WTC11 (cell line): ENCODE data around the gene NGLY1. TPM values are rescaled to one million over a fixed set of nuclear protein-coding genes. Genes with fewer than 3 reads are reported as not detected.
A peak's percentile ranks its signal among the peaks of the same experiment; 100 is the strongest.

ENCODE experiments used
- ATAC-seq: fragments of 200-7000 bp; cut with Tn5 transposase; 2 replicates; pipeline ENCODE4 v1.10.0; 2021; ENCODE audit warnings: mild to moderate bottlenecking, moderate library complexity
- CTCF ChIA-PET: fragments of 300-600 bp; sonication (Branson Sonifier 250); formaldehyde crosslinking; loops from one replicate; lab custom pipeline; 2021; ENCODE audit warnings: antibody characterized with exemption; lab: Charles Lee
- POLR2A ChIA-PET: fragments of 350-600 bp; sonication (Branson Sonifier 250); formaldehyde crosslinking; loops from one replicate; lab custom pipeline; 2021; ENCODE audit warnings: antibody characterized with exemption; lab: Charles Lee
- DNase-seq: peaks from one replicate; pipeline ENCODE4 v3.0.0; 2021; ENCODE audit warnings: low spot score
- H3K27ac Mint-ChIP-seq: 2 replicates; pipeline ENCODE4 v1.8.0; 2021; ENCODE audit warnings: mixed read lengths
- H3K27me3 Mint-ChIP-seq: 2 replicates; pipeline ENCODE4 v1.8.0; 2021; ENCODE audit warnings: low read depth, mild to moderate bottlenecking, moderate library complexity, mixed read lengths
- H3K36me3 Mint-ChIP-seq: 2 replicates; pipeline ENCODE4 v1.8.0; 2021; ENCODE audit warnings: mixed read lengths
- H3K4me1 Mint-ChIP-seq: 2 replicates; pipeline ENCODE4 v1.8.0; 2022; ENCODE audit warnings: mixed read lengths
- H3K4me3 Mint-ChIP-seq: 2 replicates; pipeline ENCODE4 v1.8.0; 2021; ENCODE audit warnings: mild to moderate bottlenecking, moderate library complexity, mixed read lengths
- H3K9me3 Mint-ChIP-seq: 2 replicates; pipeline ENCODE4 v1.8.0; 2021; ENCODE audit warnings: mixed read lengths
- CREB1 ChIP-seq: sonication (generic); formaldehyde crosslinking; IDR thresholded peaks from 2 replicates; pipeline ENCODE4 v1.8.0; 2023; ENCODE audit warnings: mild to moderate bottlenecking, missing genetic modification reagents
- ETV6 ChIP-seq: sonication (generic); formaldehyde crosslinking; IDR thresholded peaks from 2 replicates; pipeline ENCODE4 v1.8.1; 2022; ENCODE audit warnings: mild to moderate bottlenecking, missing genetic modification reagents
- FOXK1 ChIP-seq: sonication (generic); formaldehyde crosslinking; IDR thresholded peaks from 2 replicates; pipeline ENCODE4 v1.8.0; 2022; ENCODE audit warnings: mild to moderate bottlenecking, moderate library complexity, missing genetic modification reagents
- FOXP1 ChIP-seq: sonication (generic); formaldehyde crosslinking; IDR thresholded peaks from 2 replicates; pipeline ENCODE4 v1.8.0; 2022; ENCODE audit warnings: missing genetic modification reagents, mild to moderate bottlenecking, moderate library complexity, borderline replicate concordance
- GRHL2 ChIP-seq: fragments of 250-450 bp; sonication (Bioruptor Pico); IDR thresholded peaks from 2 replicates; pipeline ENCODE4 v1.8.0; 2022; ENCODE audit warnings: mild to moderate bottlenecking, moderate library complexity; ENCODE audit not compliant: insufficient replicate concordance, severe bottlenecking
- NFYB ChIP-seq: sonication (generic); formaldehyde crosslinking; conservative IDR thresholded peaks from 2 replicates; pipeline ENCODE4 v1.8.0; 2022; ENCODE audit warnings: low read depth, missing genetic modification reagents
- SMAD3 ChIP-seq: sonication (generic); formaldehyde crosslinking; IDR thresholded peaks from 2 replicates; pipeline ENCODE4 v1.8.0; 2022; ENCODE audit warnings: missing genetic modification reagents, mild to moderate bottlenecking, borderline replicate concordance
- TEAD4 ChIP-seq: sonication (generic); formaldehyde crosslinking; IDR thresholded peaks from 2 replicates; pipeline ENCODE4 v1.8.0; 2022; ENCODE audit warnings: mild to moderate bottlenecking, missing genetic modification reagents
- ZBTB21 ChIP-seq: sonication (generic); formaldehyde crosslinking; IDR thresholded peaks from 2 replicates; pipeline ENCODE4 v1.8.1; 2023; ENCODE audit warnings: mild to moderate bottlenecking, missing genetic modification reagents, borderline replicate concordance
- ZNF263 ChIP-seq: sonication (generic); formaldehyde crosslinking; IDR thresholded peaks from 2 replicates; pipeline ENCODE4 v1.8.1; 2022; ENCODE audit warnings: low read depth, mild to moderate bottlenecking, moderate library complexity, missing genetic modification reagents
- total RNA-seq: library from RNA; stranded (reverse); gene quantifications from 3 replicates; pipeline ENCODE4 v1.2.3, GENCODE V29; 2021
- TF ChIP-seq, protein P1 (sequence below): fragments of 250-450 bp; sonication (Bioruptor Pico); IDR thresholded peaks from 2 replicates; pipeline ENCODE4 v1.9.0; 2021; ENCODE audit warnings: mild to moderate bottlenecking, borderline replicate concordance
- TF ChIP-seq, protein P2 (sequence below): sonication (generic); formaldehyde crosslinking; IDR thresholded peaks from 2 replicates; pipeline ENCODE4 v1.8.1; 2022; ENCODE audit warnings: low read depth, missing genetic modification reagents, borderline replicate concordance
- TF ChIP-seq, protein P3 (sequence below): fragments of 250-450 bp; sonication (Bioruptor Pico); IDR thresholded peaks from 2 replicates; pipeline ENCODE4 v1.8.0; 2021; ENCODE audit warnings: mild to moderate bottlenecking
- TF ChIP-seq, protein P4 (sequence below): sonication (generic); formaldehyde crosslinking; IDR thresholded peaks from 2 replicates; pipeline ENCODE4 v1.8.0; 2022; ENCODE audit warnings: mild to moderate bottlenecking, missing genetic modification reagents
- TF ChIP-seq, protein P5 (sequence below): sonication (generic); formaldehyde crosslinking; IDR thresholded peaks from 2 replicates; pipeline ENCODE4 v1.8.1; 2023; ENCODE audit warnings: mild to moderate bottlenecking, missing genetic modification reagents

NGLY1 gene
- total RNA-seq, 1 experiment from 2014 or later: 20.6 TPM

DNA sequence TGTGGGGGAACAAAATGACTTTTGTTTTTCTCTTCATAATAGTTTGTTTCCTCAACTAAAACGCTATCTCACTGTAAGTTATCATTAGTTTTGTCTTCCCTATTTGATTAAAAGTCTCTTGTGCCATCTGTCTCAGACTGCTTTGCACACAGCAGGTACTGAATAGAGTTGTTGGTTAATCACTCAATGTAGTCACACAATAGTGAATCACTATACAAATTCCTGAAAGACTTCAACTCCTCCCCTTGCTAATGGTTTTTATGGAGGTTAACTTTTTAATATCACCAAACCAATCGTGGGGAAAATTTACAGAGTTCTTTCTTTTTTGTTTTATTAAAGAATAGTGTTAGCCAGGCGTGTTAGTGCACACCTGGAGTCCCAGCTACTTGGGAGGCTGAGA lies 2.6 kb upstream of the NGLY1 start (continued):
- TF ChIP-seq, protein P1, sequence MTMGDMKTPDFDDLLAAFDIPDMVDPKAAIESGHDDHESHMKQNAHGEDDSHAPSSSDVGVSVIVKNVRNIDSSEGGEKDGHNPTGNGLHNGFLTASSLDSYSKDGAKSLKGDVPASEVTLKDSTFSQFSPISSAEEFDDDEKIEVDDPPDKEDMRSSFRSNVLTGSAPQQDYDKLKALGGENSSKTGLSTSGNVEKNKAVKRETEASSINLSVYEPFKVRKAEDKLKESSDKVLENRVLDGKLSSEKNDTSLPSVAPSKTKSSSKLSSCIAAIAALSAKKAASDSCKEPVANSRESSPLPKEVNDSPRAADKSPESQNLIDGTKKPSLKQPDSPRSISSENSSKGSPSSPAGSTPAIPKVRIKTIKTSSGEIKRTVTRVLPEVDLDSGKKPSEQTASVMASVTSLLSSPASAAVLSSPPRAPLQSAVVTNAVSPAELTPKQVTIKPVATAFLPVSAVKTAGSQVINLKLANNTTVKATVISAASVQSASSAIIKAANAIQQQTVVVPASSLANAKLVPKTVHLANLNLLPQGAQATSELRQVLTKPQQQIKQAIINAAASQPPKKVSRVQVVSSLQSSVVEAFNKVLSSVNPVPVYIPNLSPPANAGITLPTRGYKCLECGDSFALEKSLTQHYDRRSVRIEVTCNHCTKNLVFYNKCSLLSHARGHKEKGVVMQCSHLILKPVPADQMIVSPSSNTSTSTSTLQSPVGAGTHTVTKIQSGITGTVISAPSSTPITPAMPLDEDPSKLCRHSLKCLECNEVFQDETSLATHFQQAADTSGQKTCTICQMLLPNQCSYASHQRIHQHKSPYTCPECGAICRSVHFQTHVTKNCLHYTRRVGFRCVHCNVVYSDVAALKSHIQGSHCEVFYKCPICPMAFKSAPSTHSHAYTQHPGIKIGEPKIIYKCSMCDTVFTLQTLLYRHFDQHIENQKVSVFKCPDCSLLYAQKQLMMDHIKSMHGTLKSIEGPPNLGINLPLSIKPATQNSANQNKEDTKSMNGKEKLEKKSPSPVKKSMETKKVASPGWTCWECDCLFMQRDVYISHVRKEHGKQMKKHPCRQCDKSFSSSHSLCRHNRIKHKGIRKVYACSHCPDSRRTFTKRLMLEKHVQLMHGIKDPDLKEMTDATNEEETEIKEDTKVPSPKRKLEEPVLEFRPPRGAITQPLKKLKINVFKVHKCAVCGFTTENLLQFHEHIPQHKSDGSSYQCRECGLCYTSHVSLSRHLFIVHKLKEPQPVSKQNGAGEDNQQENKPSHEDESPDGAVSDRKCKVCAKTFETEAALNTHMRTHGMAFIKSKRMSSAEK (CRISPR knock-in tag): no peak
- TF ChIP-seq, protein P2, sequence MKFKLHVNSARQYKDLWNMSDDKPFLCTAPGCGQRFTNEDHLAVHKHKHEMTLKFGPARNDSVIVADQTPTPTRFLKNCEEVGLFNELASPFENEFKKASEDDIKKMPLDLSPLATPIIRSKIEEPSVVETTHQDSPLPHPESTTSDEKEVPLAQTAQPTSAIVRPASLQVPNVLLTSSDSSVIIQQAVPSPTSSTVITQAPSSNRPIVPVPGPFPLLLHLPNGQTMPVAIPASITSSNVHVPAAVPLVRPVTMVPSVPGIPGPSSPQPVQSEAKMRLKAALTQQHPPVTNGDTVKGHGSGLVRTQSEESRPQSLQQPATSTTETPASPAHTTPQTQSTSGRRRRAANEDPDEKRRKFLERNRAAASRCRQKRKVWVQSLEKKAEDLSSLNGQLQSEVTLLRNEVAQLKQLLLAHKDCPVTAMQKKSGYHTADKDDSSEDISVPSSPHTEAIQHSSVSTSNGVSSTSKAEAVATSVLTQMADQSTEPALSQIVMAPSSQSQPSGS (CRISPR knock-in tag): no peak

DNA sequence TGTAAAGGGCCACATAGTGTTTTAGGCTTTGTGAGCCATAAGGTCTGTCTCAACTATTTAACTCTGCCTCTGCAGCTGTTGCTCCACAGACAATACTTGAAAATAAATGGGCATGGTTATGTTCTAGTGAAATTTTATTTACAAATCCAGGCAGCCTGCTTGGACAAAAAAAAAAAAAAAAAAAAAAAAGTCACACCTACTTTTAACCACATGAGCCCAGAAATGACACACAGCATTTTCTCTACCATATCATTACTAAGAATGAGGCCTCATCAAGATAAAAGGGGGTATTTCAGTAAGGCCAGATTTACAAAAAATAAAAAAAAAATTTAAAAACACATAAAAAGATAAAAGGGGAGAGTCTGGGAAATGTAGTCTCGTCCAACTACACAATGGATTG lies 1.7 kb upstream of the NGLY1 start:
- no peak overlapping the region for H3K4me3 Mint-ChIP-seq
- DNase-seq: no peak
- ChIA-PET CTCF (no interaction called here), POLR2A (no interaction called here)
- H3K36me3 Mint-ChIP-seq: no peaks in the 10 kb centered on the region
- no peaks in the 10 kb centered on the region for H3K9me3 Mint-ChIP-seq
- ATAC-seq: no peak
- TF ChIP-seq, protein P3, sequence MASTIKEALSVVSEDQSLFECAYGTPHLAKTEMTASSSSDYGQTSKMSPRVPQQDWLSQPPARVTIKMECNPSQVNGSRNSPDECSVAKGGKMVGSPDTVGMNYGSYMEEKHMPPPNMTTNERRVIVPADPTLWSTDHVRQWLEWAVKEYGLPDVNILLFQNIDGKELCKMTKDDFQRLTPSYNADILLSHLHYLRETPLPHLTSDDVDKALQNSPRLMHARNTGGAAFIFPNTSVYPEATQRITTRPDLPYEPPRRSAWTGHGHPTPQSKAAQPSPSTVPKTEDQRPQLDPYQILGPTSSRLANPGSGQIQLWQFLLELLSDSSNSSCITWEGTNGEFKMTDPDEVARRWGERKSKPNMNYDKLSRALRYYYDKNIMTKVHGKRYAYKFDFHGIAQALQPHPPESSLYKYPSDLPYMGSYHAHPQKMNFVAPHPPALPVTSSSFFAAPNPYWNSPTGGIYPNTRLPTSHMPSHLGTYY (CRISPR knock-in tag): no peak
- H3K4me1 Mint-ChIP-seq: peaks cover 54% of the 10 kb centered on the region
- H3K27ac Mint-ChIP-seq: no peak overlapping the region
- H3K27me3 Mint-ChIP-seq: peaks cover 7% of the 10 kb centered on the region

DNA sequence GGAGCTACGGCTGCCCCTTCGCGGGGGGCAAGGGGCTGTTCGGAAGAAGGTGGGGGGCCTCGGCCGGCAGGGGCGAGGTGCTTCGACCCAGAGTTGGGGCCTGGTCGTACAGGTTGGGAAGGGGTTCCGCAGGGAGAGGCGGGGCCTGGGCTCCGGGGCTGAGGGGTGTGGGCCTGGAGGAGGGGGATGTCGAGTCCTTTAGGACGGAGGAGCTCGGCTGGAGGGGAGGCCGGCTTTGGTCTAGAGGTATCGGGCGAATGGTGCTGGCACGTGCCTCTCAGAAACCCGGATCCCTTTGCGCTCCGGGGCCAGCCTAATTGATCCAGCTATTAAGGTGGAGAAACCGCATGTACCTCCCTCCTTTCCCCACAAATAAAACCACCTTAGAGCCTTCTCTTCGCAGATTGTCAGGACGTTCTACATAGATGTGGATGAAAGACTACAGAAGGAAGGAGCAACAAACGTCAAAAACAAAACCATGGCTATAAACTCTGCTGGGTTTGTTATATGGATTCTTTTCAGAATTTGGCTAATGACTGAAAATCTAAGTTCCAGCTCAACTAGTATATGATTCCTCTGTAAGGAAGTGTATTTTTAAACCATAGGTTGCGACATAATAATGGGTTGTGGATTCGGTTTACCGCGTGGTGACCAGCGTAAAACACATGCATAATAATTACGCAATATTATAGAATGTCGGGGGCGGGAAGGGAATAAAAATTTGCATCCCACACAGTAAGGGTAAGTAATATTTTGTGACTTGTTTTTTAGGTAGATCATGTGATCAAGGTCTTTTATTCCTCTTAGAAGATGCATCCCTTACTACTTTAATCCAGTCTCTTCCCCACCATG lies 644 bp upstream of the NGLY1 start:
- no peaks in the 10 kb centered on the region for H3K36me3 Mint-ChIP-seq
- ATAC-seq: peak; percentile 91
- H3K4me1 Mint-ChIP-seq: peaks cover 50% of the 10 kb centered on the region
- ChIA-PET CTCF (interaction anchor here (0.7 to 1.9 kb wide), 5 partner anchors 73 to 334 kb away, joined by 3 to 9 read pairs (median 6); no protein-coding TSS in a partner anchor), POLR2A (interaction anchor here (0.7 to 2.0 kb wide), 10 partner anchors 10 to 135 kb away, joined by 3 to 8 read pairs (median 4); no protein-coding TSS in a partner anchor)
- H3K27me3 Mint-ChIP-seq: peaks cover 7% of the 10 kb centered on the region
- H3K4me3 Mint-ChIP-seq: peak overlapping the region; percentile 63
- TF ChIP-seq SMAD3 (CRISPR knock-in tag) (0 out of 2 replicates have a peak, but pooled peaks have one; percentile 11), CREB1 (no peak), TEAD4 (CRISPR knock-in tag) (no peak), FOXK1 (CRISPR knock-in tag) (peak; percentile 52; the same call in 1 of the 2 replicates), ZBTB21 (CRISPR knock-in tag) (no peak), NFYB (CRISPR knock-in tag) (no peak), FOXP1 (CRISPR knock-in tag) (no peak), GRHL2 (CRISPR knock-in tag) (no peak), ETV6 (CRISPR knock-in tag) (peak; percentile 75), ZNF263 (peak; percentile 69; the same call in 1 of the 2 replicates)
- TF ChIP-seq, protein P4, sequence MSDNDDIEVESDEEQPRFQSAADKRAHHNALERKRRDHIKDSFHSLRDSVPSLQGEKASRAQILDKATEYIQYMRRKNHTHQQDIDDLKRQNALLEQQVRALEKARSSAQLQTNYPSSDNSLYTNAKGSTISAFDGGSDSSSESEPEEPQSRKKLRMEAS (CRISPR knock-in tag): peak; percentile 86
- TF ChIP-seq, protein P1 (CRISPR knock-in tag): peak; percentile 14; the same call in 1 of the 2 replicates
- TF ChIP-seq, protein P5, sequence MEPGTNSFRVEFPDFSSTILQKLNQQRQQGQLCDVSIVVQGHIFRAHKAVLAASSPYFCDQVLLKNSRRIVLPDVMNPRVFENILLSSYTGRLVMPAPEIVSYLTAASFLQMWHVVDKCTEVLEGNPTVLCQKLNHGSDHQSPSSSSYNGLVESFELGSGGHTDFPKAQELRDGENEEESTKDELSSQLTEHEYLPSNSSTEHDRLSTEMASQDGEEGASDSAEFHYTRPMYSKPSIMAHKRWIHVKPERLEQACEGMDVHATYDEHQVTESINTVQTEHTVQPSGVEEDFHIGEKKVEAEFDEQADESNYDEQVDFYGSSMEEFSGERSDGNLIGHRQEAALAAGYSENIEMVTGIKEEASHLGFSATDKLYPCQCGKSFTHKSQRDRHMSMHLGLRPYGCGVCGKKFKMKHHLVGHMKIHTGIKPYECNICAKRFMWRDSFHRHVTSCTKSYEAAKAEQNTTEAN (CRISPR knock-in tag): no peak
- no peak overlapping the region for H3K27ac Mint-ChIP-seq
- H3K9me3 Mint-ChIP-seq: no peaks in the 10 kb centered on the region
- peak; percentile 77 for DNase-seq
